H1 (cell line): Measurements from ENCODE around the gene KLHDC1. TPM values are rescaled to one million over a fixed set of nuclear protein-coding genes. Genes with fewer than 3 reads are reported as not detected.

Experiments used
- CHD7 ChIP-seq: fragments of 300-600 bp; sonication (generic); IDR thresholded peaks from 2 replicates; pipeline ENCODE4 v1.7.1; 2012; ENCODE audit warnings: low read length, moderate library complexity, mild to moderate bottlenecking, inconsistent platforms; ENCODE audit not compliant: insufficient replicate concordance
- CREB1 ChIP-seq: IDR thresholded peaks from 2 replicates; pipeline ENCODE4 v1.6.1; 2012; ENCODE audit warnings: inconsistent platforms
- HDAC2 ChIP-seq, 2 experiments: fragments of 300-600 bp in 1 of 2; sonication (generic) in 1 of 2; IDR thresholded peaks; 2 replicates each; pipeline ENCODE4 v1.6.1; 2011 to 2012; ENCODE audit warnings: low read depth in 2 of 2, low read length in 2 of 2, mild to moderate bottlenecking in 2 of 2, moderate library complexity in 2 of 2, borderline replicate concordance in 1 of 2, inconsistent platforms in 1 of 2
- JUND ChIP-seq: IDR thresholded peaks from 2 replicates; pipeline ENCODE4 v1.6.1; 2011; ENCODE audit warnings: mild to moderate bottlenecking, improper control_type of control experiment, low read length
- KDM4A ChIP-seq: IDR thresholded peaks from one replicate; pipeline ENCODE4 v1.7.1; 2012; ENCODE audit warnings: low read depth, mild to moderate bottlenecking, moderate library complexity, low read length, inconsistent platforms; ENCODE audit not compliant: severe bottlenecking
- MAFK ChIP-seq: IDR thresholded peaks from 2 replicates; pipeline ENCODE4 v1.6.1; 2012; ENCODE audit warnings: low read depth, mild to moderate bottlenecking, improper control_type of control experiment, low read length
- NRF1 ChIP-seq: IDR thresholded peaks from 2 replicates; pipeline ENCODE4 v1.6.1; 2011; ENCODE audit warnings: mild to moderate bottlenecking, low read depth, low read length, improper control_type of control experiment
- POU5F1 ChIP-seq: IDR thresholded peaks from 2 replicates; pipeline ENCODE4 v1.6.1; 2011; ENCODE audit warnings: low read depth, mild to moderate bottlenecking, low read length, moderate library complexity
- polyA plus RNA-seq, 7 experiments: library from polyadenylated mRNA; depleted of rRNA in 3 of 7; stranded (reverse) in 5 of 7; unstranded in 2 of 7; fragments of >200 nt in 5 of 7; fragments of 200-250 nt in 2 of 7; gene quantifications; 1 replicate in 5 of 7; 2 replicates in 1 of 7; 4 replicates in 1 of 7; pipeline versions ENCODE4 v1.2.1 to v1.2.3, GENCODE V29; 2011 to 2013; ENCODE audit warnings: missing spikeins in 2 of 7, mixed read lengths in 2 of 7
- total RNA-seq: library from RNA; stranded (reverse); fragmentation: NEBNext Ultra II Directional; extraction: Animal tissue kit (Norgen Biotek cat#: 25700); gene quantifications from 2 replicates; pipeline ENCODE4 v1.2.1, GENCODE V29; 2021

The KLHDC1 gene
- total and polyA plus RNA-seq, 2 of the 8 experiments (the other 6 are each of a cell fraction or from before 2014, with no cell fraction given), result 0.08 TPM; not detected in 1

DNA sequence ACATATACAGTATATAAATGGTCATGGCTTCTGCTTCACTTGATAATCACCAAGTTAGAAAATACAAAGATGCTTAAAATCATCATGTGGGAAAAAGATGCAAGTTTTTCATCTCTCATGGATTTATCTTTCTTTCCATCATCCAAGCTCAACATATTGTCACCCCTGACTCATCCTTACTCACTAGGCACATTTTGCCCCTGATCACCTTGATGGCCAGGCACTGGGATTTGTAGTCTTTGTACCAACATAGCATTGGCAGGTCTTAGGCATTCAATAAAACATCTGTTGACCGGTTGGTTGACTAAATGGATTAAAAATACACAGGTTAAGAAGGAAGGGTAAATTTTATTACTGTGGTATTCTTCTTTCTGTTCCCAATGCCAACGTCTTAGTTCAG, 103.1 kb downstream of the KLHDC1 start (continued):
- TF ChIP-seq CHD7, result no peak
- TF ChIP-seq HDAC2 (IDR thresholded peaks at IDR 0.05; ENCODE audit: borderline replicate concordance in 1 of 2, low read depth in 2 of 2, low read length in 2 of 2), result no peak
- no peak for TF ChIP-seq CREB1
- TF ChIP-seq POU5F1, result no peak
- TF ChIP-seq NRF1, result no peak
- no peak for TF ChIP-seq JUND
- TF ChIP-seq MAFK, result no peak
- no peak for TF ChIP-seq KDM4A
- TF ChIP-seq, all 59 proteins: peak for 0
